ENCODE data around the gene NEDD9.

NEDD9 gene

GRCh38 chr6:11172501-11173327, 59.8 kb downstream of the NEDD9 start:
- Histone ChIP-seq H3K9me3 (ENCODE audit: low read length) (no peaks in the 10 kb centered on the region), H3K9me2 (ENCODE audit: low read depth, low read length) (no peaks in the 10 kb centered on the region), H3K4me2 (ENCODE audit: low read length) (no peak overlapping the region), H3K79me2 (ENCODE audit: insufficient read depth, low read length) (no peaks in the 10 kb centered on the region), H2AFZ (ENCODE audit: low read length) (no peak overlapping the region), H3K9ac (ENCODE audit: low read length) (no peak overlapping the region), H3K27me3 (ENCODE audit: insufficient read depth, low read length) (no peaks in the 10 kb centered on the region), H3K4me3 (ENCODE audit: low read depth, low read length, poor library complexity, severe bottlenecking) (no peak overlapping the region), H4K20me1 (ENCODE audit: insufficient read depth, low read length) (no peaks in the 10 kb centered on the region), H3F3A (ENCODE audit: insufficient read depth, low read length) (no peaks in the 10 kb centered on the region), H3K4me1 (ENCODE audit: insufficient read depth, low read length, severe bottlenecking) (no peaks in the 10 kb centered on the region), H3K36me3 (ENCODE audit: insufficient read depth, low read length) (no peaks in the 10 kb centered on the region), H3K27ac (ENCODE audit: low read depth, low read length, poor library complexity, severe bottlenecking) (no peak overlapping the region)
- TF ChIP-seq EZH2 (IDR thresholded peaks at IDR 0.05; ENCODE audit: borderline replicate concordance, low read length) (no peak), CTCF (IDR thresholded peaks at IDR 0.05; ENCODE audit: low read length) (peak; percentile 90)

- no peak overlapping the region for H3K4me2 ChIP-seq (ENCODE audit: low read length)
- no peaks in the 10 kb centered on the region for H3K79me2 ChIP-seq (ENCODE audit: insufficient read depth, low read length)
- H3K4me1 ChIP-seq (ENCODE audit: insufficient read depth, low read length, severe bottlenecking) = no peaks in the 10 kb centered on the region
- H2AFZ ChIP-seq (ENCODE audit: low read length) = no peak overlapping the region
- no peak overlapping the region for H3K27ac ChIP-seq (ENCODE audit: low read depth, low read length, poor library complexity, severe bottlenecking)
- TF ChIP-seq EZH2 (IDR thresholded peaks at IDR 0.05; ENCODE audit: borderline replicate concordance, low read length) = no peak
- no peak for TF ChIP-seq CTCF (IDR thresholded peaks at IDR 0.05; ENCODE audit: low read length)
- no peak overlapping the region for H3K9ac ChIP-seq (ENCODE audit: low read length)
- H3K9me3 ChIP-seq (ENCODE audit: low read length) = no peaks in the 10 kb centered on the region
- H3K27me3 ChIP-seq (ENCODE audit: insufficient read depth, low read length) = no peaks in the 10 kb centered on the region
- no peaks in the 10 kb centered on the region for H4K20me1 ChIP-seq (ENCODE audit: insufficient read depth, low read length)
- no peaks in the 10 kb centered on the region for H3F3A ChIP-seq (ENCODE audit: insufficient read depth, low read length)
- no peak overlapping the region for H3K4me3 ChIP-seq (ENCODE audit: low read depth, low read length, poor library complexity, severe bottlenecking)
- H3K36me3 ChIP-seq (ENCODE audit: insufficient read depth, low read length) = no peaks in the 10 kb centered on the region
- H3K9me2 ChIP-seq (ENCODE audit: low read depth, low read length) = no peaks in the 10 kb centered on the region
Observed at GRCh38 chr6:11171952-11172351, 60.5 kb downstream of the NEDD9 start.

- H3K4me2 ChIP-seq (ENCODE audit: low read length) = no peak overlapping the region
- H3F3A ChIP-seq (ENCODE audit: insufficient read depth, low read length) = no peaks in the 10 kb centered on the region
- no peak overlapping the region for H2AFZ ChIP-seq (ENCODE audit: low read length)
- H3K9me2 ChIP-seq (ENCODE audit: low read depth, low read length) = no peaks in the 10 kb centered on the region
- H3K27me3 ChIP-seq (ENCODE audit: insufficient read depth, low read length) = no peaks in the 10 kb centered on the region
- TF ChIP-seq CTCF (IDR thresholded peaks at IDR 0.05; ENCODE audit: low read length) (no peak), EZH2 (IDR thresholded peaks at IDR 0.05; ENCODE audit: borderline replicate concordance, low read length) (no peak)
- no peak overlapping the region for H3K4me3 ChIP-seq (ENCODE audit: low read depth, low read length, poor library complexity, severe bottlenecking)
- H3K4me1 ChIP-seq (ENCODE audit: insufficient read depth, low read length, severe bottlenecking) = no peaks in the 10 kb centered on the region
- H3K79me2 ChIP-seq (ENCODE audit: insufficient read depth, low read length) = no peaks in the 10 kb centered on the region
- no peaks in the 10 kb centered on the region for H3K36me3 ChIP-seq (ENCODE audit: insufficient read depth, low read length)
- no peak overlapping the region for H3K9ac ChIP-seq (ENCODE audit: low read length)
- no peaks in the 10 kb centered on the region for H4K20me1 ChIP-seq (ENCODE audit: insufficient read depth, low read length)
- no peak overlapping the region for H3K27ac ChIP-seq (ENCODE audit: low read depth, low read length, poor library complexity, severe bottlenecking)
- no peaks in the 10 kb centered on the region for H3K9me3 ChIP-seq (ENCODE audit: low read length)
Observed at GRCh38 chr6:11168091-11168635, 64.3 kb downstream of the NEDD9 start.

Data from OCI-LY1 (cell line).